Measurements from ENCODE around the gene PCDHB10. TPM values are rescaled to one million over a fixed set of nuclear protein-coding genes. Genes with fewer than 3 reads are reported as not detected.

The PCDHB10 gene
- total RNA-seq, result 0.49 and 1.6 TPM in 2 replicates

DNA sequence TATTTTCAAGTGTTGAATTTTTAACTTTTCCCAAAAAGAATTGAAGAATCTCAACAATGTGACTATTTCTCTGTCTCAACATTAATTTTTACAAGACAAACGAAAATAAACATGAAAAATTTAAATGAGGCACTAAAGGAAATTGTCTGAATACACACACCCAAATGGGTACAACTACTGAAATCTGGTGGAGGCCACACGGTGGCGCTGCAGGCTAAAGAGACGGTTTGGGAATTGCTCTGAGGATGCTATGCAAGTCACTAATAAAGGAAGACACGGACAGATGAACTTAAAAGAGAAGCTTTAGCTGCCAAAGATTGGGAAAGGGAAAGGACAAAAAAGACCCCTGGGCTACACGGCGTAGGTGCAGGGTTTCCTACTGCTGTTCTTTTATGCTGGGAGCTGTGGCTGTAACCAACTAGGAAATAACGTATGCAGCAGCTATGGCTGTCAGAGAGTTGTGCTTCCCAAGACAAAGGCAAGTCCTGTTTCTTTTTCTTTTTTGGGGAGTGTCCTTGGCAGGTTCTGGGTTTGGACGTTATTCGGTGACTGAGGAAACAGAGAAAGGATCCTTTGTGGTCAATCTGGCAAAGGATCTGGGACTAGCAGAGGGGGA lies at the start of gene PCDHB10:
Gene PCDHB10 (plus strand): TSS at position 244 of the 616 bp plus-strand sequence. CDS start 200 bp downstream, at position 444.

DNA sequence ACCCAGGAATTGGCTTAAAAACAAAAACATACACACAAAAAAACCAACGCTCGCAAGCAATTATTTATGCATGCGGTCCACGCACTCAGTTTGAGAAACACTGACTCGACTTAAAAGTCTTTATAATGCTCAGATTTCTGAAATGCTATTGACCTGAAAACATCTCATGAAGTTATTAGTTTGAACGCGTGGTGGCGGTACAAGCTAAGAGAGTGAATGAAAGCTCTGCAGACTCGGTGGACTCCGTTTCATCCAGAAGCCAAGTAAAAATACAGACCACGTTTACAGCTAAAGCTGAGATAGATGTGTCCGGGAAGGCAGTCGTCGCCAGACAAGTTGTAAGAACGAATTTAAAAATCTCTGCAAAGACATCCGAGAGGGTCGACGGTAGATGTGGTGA lies 42.3 kb upstream of the PCDHB10 start, which contains the start of gene PCDHB6:
Gene PCDHB6 (plus strand): TSS at position 246 of the 400 bp plus-strand sequence. CDS start 201 bp downstream, outside the sequence.

DNA sequence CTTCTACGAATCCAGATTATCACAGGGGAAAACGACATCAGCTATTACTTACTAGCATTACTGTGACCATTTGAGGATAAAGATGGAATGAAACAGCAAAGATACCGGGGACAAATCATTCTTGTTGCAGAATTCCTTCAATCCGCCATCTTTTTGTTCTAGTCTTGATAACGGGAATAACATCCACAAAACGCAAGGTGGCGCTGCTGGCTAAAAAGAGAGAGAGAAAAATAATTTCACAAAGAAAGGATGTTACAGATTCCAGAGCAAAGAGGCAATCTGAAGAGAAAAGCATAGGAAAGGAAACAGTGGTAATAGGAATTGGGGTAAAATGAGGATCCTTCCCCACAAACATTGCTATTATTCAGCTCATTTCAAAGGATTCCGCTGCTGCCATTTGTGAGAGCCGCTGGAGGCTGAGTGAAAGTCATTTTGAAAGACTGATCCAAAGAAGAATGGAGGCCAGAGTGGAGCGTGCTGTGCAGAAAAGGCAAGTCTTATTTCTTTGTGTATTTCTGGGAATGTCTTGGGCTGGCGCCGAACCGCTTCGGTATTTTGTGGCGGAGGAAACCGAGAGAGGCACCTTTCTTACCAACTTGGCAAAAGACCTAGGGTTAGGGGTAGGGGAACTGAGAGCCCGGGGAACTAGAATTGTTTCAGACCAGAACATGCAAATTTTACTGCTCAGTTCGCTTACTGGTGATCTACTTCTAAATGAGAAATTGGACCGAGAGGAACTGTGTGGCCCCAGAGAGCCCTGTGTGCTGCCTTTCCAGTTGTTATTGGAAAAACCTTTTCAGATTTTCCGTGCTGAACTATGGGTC lies 19.6 kb upstream of the PCDHB10 start, which contains the start of gene PCDHB7:
Gene PCDHB7 (plus strand): TSS at position 264 of the 824 bp plus-strand sequence. CDS start 192 bp downstream, at position 456.

DNA sequence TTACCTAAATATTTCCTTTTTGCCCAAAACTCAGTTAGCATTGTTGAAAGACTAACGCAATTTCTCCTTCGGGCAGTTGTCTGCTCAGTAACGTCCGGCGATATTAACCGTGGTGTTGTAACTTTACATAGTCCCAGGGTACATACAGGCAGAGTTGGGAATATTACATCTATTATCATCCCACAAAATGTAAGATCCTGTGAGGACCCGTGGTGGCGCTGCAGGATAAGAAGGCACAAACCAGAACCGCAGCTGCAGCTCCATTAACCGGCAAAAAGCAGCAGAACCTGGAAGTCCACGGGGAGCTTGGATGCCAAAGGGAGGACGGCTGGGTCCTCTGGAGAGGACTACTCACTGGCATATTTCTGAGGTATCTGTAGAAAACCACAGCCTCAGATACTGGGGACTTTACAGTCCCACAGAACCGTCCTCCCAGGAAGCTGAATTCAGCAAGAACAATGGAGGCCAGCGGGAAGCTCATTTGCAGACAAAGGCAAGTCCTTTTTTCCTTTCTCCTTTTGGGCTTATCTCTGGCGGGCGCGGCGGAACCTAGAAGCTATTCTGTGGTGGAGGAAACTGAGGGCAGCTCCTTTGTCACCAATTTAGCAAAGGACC lies 14.5 kb upstream of the PCDHB10 start, which contains the start of gene PCDHB8:
Gene PCDHB8 (plus strand): TSS at position 214 of the 615 bp plus-strand sequence. CDS start 245 bp downstream, at position 459.

DNA sequence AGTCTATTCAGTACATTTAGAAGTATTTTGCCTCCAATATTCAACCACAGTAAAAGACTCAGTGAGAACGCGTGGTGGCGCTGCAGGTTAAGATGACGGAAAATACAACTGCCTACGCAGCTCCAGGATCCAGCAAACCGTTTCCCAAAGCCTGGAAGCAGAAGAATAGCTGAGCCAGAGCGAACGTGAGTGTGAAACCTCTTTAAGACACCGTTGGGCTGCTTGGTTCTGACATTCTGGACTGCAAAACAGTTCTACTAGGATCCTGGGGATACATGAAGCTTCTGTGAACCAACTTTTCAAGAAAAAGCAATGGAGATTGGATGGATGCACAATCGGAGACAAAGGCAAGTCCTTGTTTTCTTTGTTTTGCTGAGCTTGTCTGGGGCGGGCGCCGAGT lies 9.9 kb upstream of the PCDHB10 start, which contains the start of gene PCDHB16:
Gene PCDHB16 (plus strand): TSS at position 140 of the 400 bp plus-strand sequence. CDS start 173 bp downstream, at position 313.

DNA sequence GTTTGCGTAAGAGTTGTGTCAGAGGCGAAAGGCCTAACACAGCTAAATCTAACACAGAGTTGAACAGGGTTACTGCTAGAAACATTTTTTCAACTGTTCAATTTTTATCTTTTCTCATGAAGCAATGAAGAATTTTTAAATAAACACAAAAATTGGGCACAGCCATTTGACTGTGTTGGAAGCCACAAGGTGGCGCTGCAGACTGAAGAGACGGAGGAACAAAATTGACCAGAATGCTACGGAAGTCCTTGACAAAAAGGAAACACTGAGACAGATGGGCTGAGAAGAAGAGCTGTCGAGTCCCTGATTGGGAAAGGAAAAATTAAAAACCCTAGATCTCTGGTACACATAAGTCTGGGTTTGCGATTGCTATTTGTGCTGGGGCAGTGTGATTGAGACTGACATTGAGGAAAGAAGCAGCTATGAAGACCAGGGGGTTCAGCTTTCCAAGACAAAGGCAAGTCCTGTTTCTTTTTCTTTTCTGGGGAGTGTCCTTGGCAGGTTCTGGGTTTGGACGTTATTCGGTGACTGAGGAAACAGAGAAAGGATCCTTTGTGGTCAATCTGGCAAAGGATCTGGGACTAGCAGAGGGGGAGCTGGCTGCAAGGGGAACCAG lies 5.1 kb upstream of the PCDHB10 start, which contains the start of gene PCDHB9:
Gene PCDHB9 (plus strand): TSS at position 265 of the 616 bp plus-strand sequence. CDS start 158 bp downstream, at position 423.

DNA sequence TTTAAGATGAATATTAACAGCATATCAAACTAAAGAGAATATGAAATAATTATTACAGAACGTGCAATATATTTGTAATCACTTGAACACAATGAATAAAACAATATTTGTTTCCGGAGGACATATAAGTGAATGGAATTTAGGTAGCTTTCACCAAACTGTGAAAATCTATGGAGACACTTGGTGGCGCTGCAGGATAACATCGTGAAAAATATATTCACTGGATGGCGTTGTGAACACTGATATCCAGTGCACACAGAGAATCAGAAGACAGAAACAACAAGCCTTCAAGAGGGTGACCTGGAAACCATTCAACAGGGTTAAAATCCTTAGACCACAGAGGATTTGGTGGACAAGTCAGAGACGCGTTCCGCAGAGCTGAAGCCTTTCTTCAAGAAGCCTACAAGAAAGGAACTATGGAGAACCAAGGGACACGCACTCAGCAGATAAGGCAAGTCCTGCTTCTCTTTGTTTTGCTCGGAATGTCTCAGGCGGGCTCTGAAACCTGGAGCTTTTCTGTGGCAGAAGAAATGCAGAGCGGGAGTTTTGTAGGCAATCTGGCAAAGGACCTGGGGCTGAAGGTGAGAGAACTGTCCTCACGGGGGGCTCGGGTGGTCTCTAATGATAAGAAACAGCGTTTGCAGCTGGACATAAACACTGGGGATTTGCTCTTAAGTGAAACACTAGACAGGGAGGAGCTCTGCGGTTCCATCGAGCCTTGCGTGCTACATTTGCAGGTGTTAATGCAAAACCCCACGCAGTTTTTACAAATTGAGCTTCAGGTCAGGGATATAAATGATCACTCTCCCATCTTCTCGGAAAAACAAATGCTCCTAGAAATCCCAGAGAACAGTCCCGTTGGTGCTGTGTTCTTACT lies 7.4 kb downstream of the PCDHB10 start, which contains the start of gene PCDHB11:
Gene PCDHB11 (plus strand): TSS at position 269 of the 877 bp plus-strand sequence. CDS start 148 bp downstream, at position 417.

DNA sequence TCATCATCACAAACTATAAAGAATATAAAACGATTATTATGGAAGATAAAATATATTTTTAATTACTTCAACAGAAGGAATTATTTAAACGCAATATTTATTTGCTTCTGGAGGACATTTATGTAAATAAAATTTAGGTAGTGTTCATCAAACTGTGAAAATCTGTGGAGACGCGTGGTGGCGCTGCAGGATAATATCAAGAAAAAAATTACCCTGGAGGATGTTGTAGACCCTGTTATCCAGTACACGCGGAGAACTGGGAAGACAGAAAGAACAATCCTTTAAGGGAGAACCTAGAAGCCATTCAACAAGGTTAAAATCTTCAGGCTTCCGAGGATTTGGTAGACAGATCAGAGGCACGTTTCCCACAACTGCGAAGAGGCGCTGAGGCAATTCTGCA lies 16.3 kb downstream of the PCDHB10 start, which contains the start of gene PCDHB12:
Gene PCDHB12 (plus strand): TSS at position 242 of the 400 bp plus-strand sequence. CDS start 189 bp downstream, outside the sequence.

DNA sequence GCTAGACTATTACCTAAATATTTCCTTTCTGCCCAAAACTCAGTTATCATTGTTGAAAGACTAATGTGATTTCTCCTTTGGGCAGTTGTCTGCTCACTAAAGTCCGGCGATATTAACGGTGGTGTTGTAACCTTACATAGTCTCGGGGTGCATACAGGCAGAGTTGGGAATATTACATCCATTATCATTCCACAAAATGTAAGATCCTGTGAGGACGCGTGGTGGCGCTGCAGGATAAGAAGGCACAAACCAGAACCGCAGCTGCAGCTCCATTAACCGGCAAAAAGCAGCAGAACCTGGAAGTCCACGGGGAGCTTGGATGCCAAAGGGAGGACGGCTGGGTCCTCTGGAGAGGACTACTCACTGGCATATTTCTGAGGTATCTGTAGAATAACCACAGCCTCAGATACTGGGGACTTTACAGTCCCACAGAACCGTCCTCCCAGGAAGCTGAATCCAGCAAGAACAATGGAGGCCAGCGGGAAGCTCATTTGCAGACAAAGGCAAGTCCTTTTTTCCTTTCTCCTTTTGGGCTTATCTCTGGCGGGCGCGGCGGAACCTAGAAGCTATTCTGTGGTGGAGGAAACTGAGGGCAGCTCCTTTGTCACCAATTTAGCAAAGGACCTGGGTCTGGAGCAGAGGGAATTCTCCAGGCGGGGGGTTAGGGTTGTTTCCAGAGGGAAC lies 21.6 kb downstream of the PCDHB10 start, which contains the start of gene PCDHB13:
Gene PCDHB13 (plus strand): TSS at position 264 of the 684 bp plus-strand sequence. CDS start 205 bp downstream, at position 469.

DNA sequence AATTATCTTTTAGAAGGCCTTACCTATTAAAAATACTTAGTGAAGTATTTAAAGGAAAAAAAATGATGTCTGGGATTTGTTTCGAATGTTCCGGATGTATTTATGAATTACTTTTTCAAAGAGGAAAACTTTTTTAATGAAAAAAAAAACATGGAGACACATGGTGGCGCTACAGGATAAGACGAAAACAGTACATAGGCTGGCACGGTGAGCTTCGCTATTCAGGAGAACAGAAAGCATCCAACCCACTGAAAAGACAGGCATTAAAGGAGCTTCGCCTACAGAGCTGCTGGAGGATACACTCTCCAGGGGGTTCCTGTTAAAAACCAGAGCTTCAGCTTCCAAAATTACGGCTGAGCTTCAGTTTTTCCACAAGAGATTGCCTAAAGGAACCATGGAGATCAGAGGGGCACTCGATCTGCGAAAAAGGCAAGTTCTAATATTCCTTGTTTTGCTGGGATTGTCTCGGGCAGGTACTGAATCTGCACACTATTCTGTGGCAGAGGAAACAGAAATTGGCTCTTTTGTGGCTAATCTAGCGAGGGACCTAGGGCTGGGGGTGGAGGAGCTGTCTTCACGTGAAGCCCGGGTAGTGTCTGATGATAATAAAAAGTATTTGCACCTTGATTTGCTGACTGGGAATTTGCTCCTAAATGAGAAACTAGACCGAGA lies 31.1 kb downstream of the PCDHB10 start, which contains the start of gene PCDHB14:
Gene PCDHB14 (plus strand): TSS at position 232 of the 672 bp plus-strand sequence. CDS start 163 bp downstream, at position 395.

Other genes with a start within 250 kb of the PCDHB10 start
- gene PCDHAC2, start 225.9 kb upstream of the PCDHB10 start, total RNA-seq, result 0.19 and 0.32 TPM in 2 replicates
- gene PCDHB1, start 141.0 kb upstream of the PCDHB10 start, total RNA-seq, result not detected in 2 replicates
- gene PCDHB2, start 97.7 kb upstream of the PCDHB10 start, total RNA-seq, result 0.81 and 2.3 TPM in 2 replicates
- 0.32 and 1.2 TPM in 2 replicates for gene PCDHB3, start 91.9 kb upstream of the PCDHB10 start, total RNA-seq
- gene PCDHB4, start 70.5 kb upstream of the PCDHB10 start, total RNA-seq, result under 0.01 and 0.25 TPM in 2 replicates
- gene PCDHB5, start 57.1 kb upstream of the PCDHB10 start, total RNA-seq, result 0.32 and 3.6 TPM in 2 replicates
- gene PCDHB6, start 42.3 kb upstream of the PCDHB10 start, total RNA-seq, result 0.25 TPM in 1 of 2 replicates, not detected in the other
- gene PCDHB7, start 19.7 kb upstream of the PCDHB10 start, total RNA-seq, result 0.16 and 1.5 TPM in 2 replicates
- 0.16 and 1.3 TPM in 2 replicates for gene PCDHB8, start 14.6 kb upstream of the PCDHB10 start, total RNA-seq
- gene PCDHB16, start 10.0 kb upstream of the PCDHB10 start, total RNA-seq, result under 0.01 and 0.63 TPM in 2 replicates
- 0.16 and 0.31 TPM in 2 replicates for gene PCDHB9, start 5.2 kb upstream of the PCDHB10 start, total RNA-seq
- gene PCDHB11, start 7.3 kb downstream of the PCDHB10 start, total RNA-seq, result 0.16 and 0.69 TPM in 2 replicates
- 0.16 and 1.3 TPM in 2 replicates for gene PCDHB12, start 16.4 kb downstream of the PCDHB10 start, total RNA-seq
- gene PCDHB13, start 21.6 kb downstream of the PCDHB10 start, total RNA-seq, result 0.32 and 3.3 TPM in 2 replicates
- 0.49 and 1.8 TPM in 2 replicates for gene PCDHB14, start 31.0 kb downstream of the PCDHB10 start, total RNA-seq
- 0.32 and 1.2 TPM in 2 replicates for gene PCDHB15, start 53.0 kb downstream of the PCDHB10 start, total RNA-seq
- 0.16 and 0.44 TPM in 2 replicates for gene SLC25A2, start 111.7 kb downstream of the PCDHB10 start, total RNA-seq
- 53.3 and 79.0 TPM in 2 replicates for gene TAF7, start 128.4 kb downstream of the PCDHB10 start, total RNA-seq
- 0.32 and 1.1 TPM in 2 replicates for gene PCDHGA1, start 138.2 kb downstream of the PCDHB10 start, total RNA-seq
- gene PCDHGA2, start 146.4 kb downstream of the PCDHB10 start, total RNA-seq, result 0.81 and 1.9 TPM in 2 replicates
- 0.32 and 0.82 TPM in 2 replicates for gene PCDHGA3, start 151.5 kb downstream of the PCDHB10 start, total RNA-seq
- gene PCDHGB1, start 157.7 kb downstream of the PCDHB10 start, total RNA-seq, result 0.65 and 2.8 TPM in 2 replicates
- gene PCDHGA4, start 162.7 kb downstream of the PCDHB10 start, total RNA-seq, result 1.3 and 6.1 TPM in 2 replicates
- gene PCDHGB2, start 167.6 kb downstream of the PCDHB10 start, total RNA-seq, result 1.1 and 5.1 TPM in 2 replicates
- 0.49 and 2.0 TPM in 2 replicates for gene PCDHGA5, start 171.8 kb downstream of the PCDHB10 start, total RNA-seq
- 1.5 and 8.4 TPM in 2 replicates for gene PCDHGB3, start 177.9 kb downstream of the PCDHB10 start, total RNA-seq
- gene PCDHGA6, start 181.5 kb downstream of the PCDHB10 start, total RNA-seq, result 1.5 and 4.1 TPM in 2 replicates
- 0.65 and 3.3 TPM in 2 replicates for gene PCDHGA7, start 190.4 kb downstream of the PCDHB10 start, total RNA-seq
- gene PCDHGB4, start 195.3 kb downstream of the PCDHB10 start, total RNA-seq, result 8.3 and 20.1 TPM in 2 replicates
- 0.65 and 3.0 TPM in 2 replicates for gene PCDHGA8, start 200.3 kb downstream of the PCDHB10 start, total RNA-seq
- 8.1 and 23.0 TPM in 2 replicates for gene PCDHGB5, start 205.6 kb downstream of the PCDHB10 start, total RNA-seq
- 0.97 and 4.5 TPM in 2 replicates for gene PCDHGA9, start 210.4 kb downstream of the PCDHB10 start, total RNA-seq
- 1.6 and 3.9 TPM in 2 replicates for gene PCDHGB6, start 215.7 kb downstream of the PCDHB10 start, total RNA-seq
- gene PCDHGA10, start 220.6 kb downstream of the PCDHB10 start, total RNA-seq, result 2.1 and 5.2 TPM in 2 replicates
- gene PCDHGB7, start 225.3 kb downstream of the PCDHB10 start, total RNA-seq, result 3.2 and 12.3 TPM in 2 replicates
- gene PCDHGA11, start 228.7 kb downstream of the PCDHB10 start, total RNA-seq, result 4.0 and 14.5 TPM in 2 replicates
- gene PCDHGA12, start 238.2 kb downstream of the PCDHB10 start, total RNA-seq, result 1.8 and 6.2 TPM in 2 replicates